DMS153 (cell line): ENCODE data around the gene CTIF.

Experiments used
- DNase-seq: peaks from one replicate; lab custom pipeline; 2025; lab: John Stamatoyannopoulos, UW

The CTIF gene

GRCh38 chr18:48621815-48622555 is 83.2 kb downstream of the CTIF start:
- no peak for DNase-seq

GRCh38 chr18:48622911-48623431 is 84.1 kb downstream of the CTIF start:
- no peak for DNase-seq

- no peak for DNase-seq
Observed at GRCh38 chr18:48623468-48624235, 84.8 kb downstream of the CTIF start.

GRCh38 chr18:48624856-48625255 is 86.0 kb downstream of the CTIF start:
- no peak for DNase-seq

DNA sequence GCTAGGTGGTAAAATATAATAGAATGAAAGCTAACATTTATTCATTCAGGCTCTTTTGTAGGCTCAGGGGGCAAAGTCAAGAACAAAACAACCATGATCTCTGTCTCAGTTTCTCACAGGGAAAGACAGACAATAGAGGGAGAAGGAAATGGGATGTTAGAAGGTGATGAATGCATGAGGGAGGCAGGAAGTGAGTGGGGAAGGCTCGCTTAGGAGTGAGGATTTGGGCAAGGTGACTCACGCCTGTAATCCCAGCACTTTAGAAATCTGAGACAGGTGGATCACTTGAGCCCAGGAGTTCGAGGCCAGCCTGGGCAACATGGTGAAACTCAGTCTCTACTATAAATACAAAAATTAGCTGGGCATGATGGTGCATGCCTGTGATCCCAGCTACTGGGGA is 88.4 kb downstream of the CTIF start:
- no peak for DNase-seq

DNA sequence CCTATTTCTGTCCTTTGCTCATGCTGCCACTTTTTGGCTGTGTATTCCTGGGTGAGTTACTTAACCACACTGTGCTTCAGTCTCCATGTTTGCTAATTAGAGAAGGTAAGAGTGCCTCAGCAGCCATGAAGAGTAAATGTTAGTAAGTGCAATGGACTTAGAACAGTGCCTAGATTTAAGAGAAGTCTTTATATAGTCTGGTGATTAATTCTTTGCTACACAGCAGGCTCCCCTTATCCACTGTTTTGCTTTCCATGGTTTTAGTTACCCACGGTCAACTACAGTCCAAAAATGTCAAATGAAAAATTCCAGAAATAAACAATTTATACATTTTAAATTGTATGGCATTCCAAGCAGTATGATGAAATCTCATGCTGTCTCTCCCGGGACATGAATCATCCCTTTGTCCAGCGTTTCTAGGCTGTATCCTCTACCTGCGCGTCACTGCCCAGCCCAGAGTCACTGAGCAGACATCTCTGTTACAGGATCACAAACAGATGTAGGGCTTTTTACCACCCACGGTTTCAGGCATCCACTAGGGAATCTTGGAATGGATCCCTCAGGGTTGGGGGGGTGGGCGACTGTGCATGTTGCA is 91.0 kb downstream of the CTIF start:
- no peak for DNase-seq

GRCh38 chr18:48631851-48632250 is 93.0 kb downstream of the CTIF start:
- no peak for DNase-seq

GRCh38 chr18:48632676-48633257 is 93.9 kb downstream of the CTIF start:
- no peak for DNase-seq

GRCh38 chr18:48634491-48634890 is 95.7 kb downstream of the CTIF start:
- DNase-seq, result no peak

DNA sequence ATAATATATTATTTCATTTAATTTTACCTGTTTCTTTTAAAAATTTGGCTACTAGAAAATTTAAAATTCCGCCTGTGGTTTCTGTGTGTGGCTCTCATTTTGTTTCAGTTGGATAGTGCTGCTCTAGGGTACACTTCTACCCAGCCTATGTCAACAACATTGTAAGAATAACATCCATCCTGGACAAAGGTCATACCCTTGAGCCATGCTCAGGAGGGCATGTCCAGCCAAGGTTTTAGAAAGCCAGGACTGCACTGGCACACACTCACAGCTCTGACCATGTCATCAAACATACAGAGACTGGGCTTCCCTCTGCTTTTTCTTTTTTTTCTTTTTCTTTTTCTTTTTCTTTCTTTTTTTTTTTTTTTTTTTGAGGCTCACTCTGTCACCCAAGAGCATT is 96.1 kb downstream of the CTIF start:
- no peak for DNase-seq

GRCh38 chr18:48635806-48636205 is 97.0 kb downstream of the CTIF start:
- no peak for DNase-seq

DNA sequence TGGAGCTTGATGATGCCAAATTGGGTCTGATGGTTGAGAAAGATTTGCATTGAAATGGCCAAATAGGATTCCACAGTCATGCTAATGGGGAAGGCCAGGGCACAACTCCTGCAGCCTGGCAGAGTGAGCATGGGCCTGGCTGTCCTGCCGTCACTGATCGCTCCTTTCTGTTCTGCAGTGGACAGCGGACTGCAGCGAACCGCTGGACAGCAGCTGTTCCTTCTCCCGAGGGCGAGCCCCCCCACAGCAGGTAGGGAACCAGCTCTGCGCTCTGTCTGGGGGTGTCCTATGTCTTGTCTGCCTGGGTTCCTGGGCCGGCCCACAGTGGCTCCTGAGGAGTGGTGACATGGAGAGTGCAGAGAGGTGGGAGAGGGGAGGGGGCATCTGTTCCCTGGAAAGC is 97.6 kb downstream of the CTIF start:
- no peak for DNase-seq

GRCh38 chr18:48637081-48637990 is 98.5 kb downstream of the CTIF start:
- no peak for DNase-seq

- DNase-seq, result no peak
Observed at GRCh38 chr18:48638451-48638850, 99.6 kb downstream of the CTIF start.

GRCh38 chr18:48638896-48639771 is 100.3 kb downstream of the CTIF start:
- DNase-seq, result no peak

GRCh38 chr18:48639772-48640432 is 101.1 kb downstream of the CTIF start:
- DNase-seq, result no peak

GRCh38 chr18:48640566-48641270 is 101.9 kb downstream of the CTIF start:
- no peak for DNase-seq

DNA sequence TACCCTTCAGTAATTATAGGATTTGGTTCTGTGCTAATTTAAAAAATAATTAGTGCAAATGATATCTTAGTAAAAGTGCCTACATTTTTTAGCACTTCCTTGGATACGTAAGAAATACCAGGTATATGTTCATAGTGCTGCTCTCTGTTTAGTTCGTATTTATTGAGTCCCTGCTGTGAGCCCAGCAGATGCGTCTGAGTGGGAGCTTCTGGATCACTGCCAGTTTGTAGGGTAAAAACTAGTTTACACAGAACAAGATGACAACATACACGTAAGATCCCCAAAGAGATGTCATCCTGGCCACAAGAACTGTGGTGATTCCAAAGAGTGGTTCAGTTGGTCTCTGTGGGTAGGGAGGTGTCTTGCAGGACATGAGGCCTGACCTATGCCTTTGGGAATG is 103.2 kb downstream of the CTIF start:
- DNase-seq, result no peak

DNA sequence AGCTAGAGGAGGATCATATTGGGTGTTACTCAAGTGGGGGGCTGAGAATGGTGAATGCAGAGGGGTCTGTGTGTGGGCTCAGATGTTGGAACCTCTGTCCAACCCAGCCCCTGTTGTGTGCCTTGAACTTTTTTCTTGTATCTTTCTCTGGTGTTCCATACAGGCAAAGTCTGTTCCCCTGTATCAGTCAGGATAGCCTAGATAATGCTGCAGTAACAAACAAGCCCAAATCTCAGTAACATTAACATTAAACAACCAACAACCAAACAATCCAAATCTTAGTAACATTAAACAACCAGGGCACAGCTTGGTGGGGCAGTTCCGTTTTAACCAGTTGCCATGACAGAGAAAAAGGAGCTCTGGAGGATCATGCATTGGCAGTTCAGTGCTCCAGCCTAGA is 103.7 kb downstream of the CTIF start:
- no peak for DNase-seq
